ENCODE data around the gene NEK6. TPM values are rescaled to one million over a fixed set of nuclear protein-coding genes. Genes with fewer than 3 reads are reported as not detected.
A peak's percentile ranks its signal among the peaks of the same experiment; 100 is the strongest.

Gene NEK6
- total RNA-seq, 2 donors from 2014 or later, result 24.0 to 43.6 TPM

- no peaks in the 10 kb centered on the region for H3K9me3 ChIP-seq
- no peaks in the 10 kb centered on the region for H3K36me3 ChIP-seq
- no peak for TF ChIP-seq CTCF (IDR thresholded peaks at IDR 0.05)
- H3K4me1 ChIP-seq (ENCODE audit: control insufficient read depth in 1 of 2, low read depth in 2 of 2), result peaks cover 27 to 35% of the 10 kb centered on the region in 2 donors
- peak overlapping the region; percentile 63 for H3K4me3 ChIP-seq
- no peak overlapping the region for H3K27ac ChIP-seq
- no peaks in the 10 kb centered on the region for H3K27me3 ChIP-seq (replicated peaks; ENCODE audit: insufficient read depth)
- DNase-seq (ENCODE audit: low spot score) (no peak), ATAC-seq (ENCODE audit: insufficient number of reproducible peaks, low FRiP score, low read depth) (no peak)
These were observed 492 bp upstream of the NEK6 start for GRCh38 chr9:124257070-124257843.

- peak overlapping the region; percentile 84 for H3K4me3 ChIP-seq
- H3K27me3 ChIP-seq (replicated peaks; ENCODE audit: insufficient read depth), result no peaks in the 10 kb centered on the region
- H3K36me3 ChIP-seq, result no peaks in the 10 kb centered on the region
- H3K9me3 ChIP-seq, result no peaks in the 10 kb centered on the region
- no peak for TF ChIP-seq CTCF (IDR thresholded peaks at IDR 0.05)
- H3K4me1 ChIP-seq (ENCODE audit: control insufficient read depth in 1 of 2, low read depth in 2 of 2), result peaks cover 41 to 49% of the 10 kb centered on the region in 2 donors
- DNase-seq (ENCODE audit: low spot score), result no peak
- no peak for ATAC-seq (ENCODE audit: insufficient number of reproducible peaks, low FRiP score, low read depth)
- peak overlapping the region; percentile 94 to 98 for H3K27ac ChIP-seq
These were observed 933 bp downstream of the NEK6 start for GRCh38 chr9:124258607-124259157.

- peak overlapping the region; percentile 84 for H3K4me3 ChIP-seq
- peak overlapping the region; percentile 94 to 98 for H3K27ac ChIP-seq
- peak; percentile 76 for DNase-seq (ENCODE audit: low spot score)
- no peaks in the 10 kb centered on the region for H3K9me3 ChIP-seq
- ATAC-seq (ENCODE audit: insufficient number of reproducible peaks, low FRiP score, low read depth), result peak; percentile 53
- H3K4me1 ChIP-seq (ENCODE audit: control insufficient read depth in 1 of 2, low read depth in 2 of 2), result peaks cover 47 to 55% of the 10 kb centered on the region in 2 donors
- H3K36me3 ChIP-seq, result no peaks in the 10 kb centered on the region
- TF ChIP-seq CTCF (IDR thresholded peaks at IDR 0.05), result no peak
- no peaks in the 10 kb centered on the region for H3K27me3 ChIP-seq (replicated peaks; ENCODE audit: insufficient read depth)
These were observed 1.5 kb downstream of the NEK6 start for GRCh38 chr9:124259158-124259808.

- peak overlapping the region; percentile 94 to 98 for H3K27ac ChIP-seq
- peak overlapping the region; percentile 60 for H3K4me3 ChIP-seq
- DNase-seq (ENCODE audit: low spot score) (no peak), ATAC-seq (ENCODE audit: insufficient number of reproducible peaks, low FRiP score, low read depth) (no peak)
- no peaks in the 10 kb centered on the region for H3K9me3 ChIP-seq
- no peak for TF ChIP-seq CTCF (IDR thresholded peaks at IDR 0.05)
- H3K36me3 ChIP-seq, result no peaks in the 10 kb centered on the region
- no peaks in the 10 kb centered on the region for H3K27me3 ChIP-seq (replicated peaks; ENCODE audit: insufficient read depth)
- H3K4me1 ChIP-seq (ENCODE audit: control insufficient read depth in 1 of 2, low read depth in 2 of 2), result peaks cover 51 to 62% of the 10 kb centered on the region in 2 donors
These were observed 3.2 kb downstream of the NEK6 start for GRCh38 chr9:124260769-124261603.

Data from thoracic aorta (tissue), 2 donors.